ENCODE data around the gene PTPN11. TPM values are rescaled to one million over a fixed set of nuclear protein-coding genes. Genes with fewer than 3 reads are reported as not detected.

Gene PTPN11
- total RNA-seq, 2 experiments from 2014 or later = 56.2 to 123 TPM

DNA sequence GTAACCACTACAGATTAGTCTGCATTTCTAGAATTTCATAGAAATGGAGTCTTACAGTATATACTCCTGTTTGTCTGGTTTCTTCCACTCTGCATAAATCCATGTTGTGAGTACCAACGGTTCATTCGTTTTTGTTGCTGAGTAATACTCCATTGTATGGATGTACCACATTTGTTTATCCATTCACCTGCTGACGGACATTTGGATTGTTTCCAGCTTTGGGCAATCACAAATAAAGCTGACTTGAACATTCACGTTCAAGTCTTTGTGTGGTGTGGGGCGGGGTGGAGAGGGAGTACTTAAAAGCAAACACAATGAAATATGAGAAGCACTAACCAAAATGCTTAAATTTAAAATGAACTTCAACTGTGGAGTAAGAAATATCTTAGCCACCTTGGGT is 43.6 kb upstream of the PTPN11 start:
- CTCF ChIA-PET (ENCODE audit: unreplicated experiment) = interaction anchor here (0.6 kb wide), 1 partner anchor 886 kb away, joined by 3 read pairs; no protein-coding TSS in a partner anchor
- TF ChIP-seq EZH2phosphoT487 (IDR thresholded peaks at IDR 0.05; ENCODE audit: borderline replicate concordance, low read depth, low read length) (no peak), CTCF (conservative IDR thresholded peaks at IDR 0.05; ENCODE audit: low read length) (no peak)

DNA sequence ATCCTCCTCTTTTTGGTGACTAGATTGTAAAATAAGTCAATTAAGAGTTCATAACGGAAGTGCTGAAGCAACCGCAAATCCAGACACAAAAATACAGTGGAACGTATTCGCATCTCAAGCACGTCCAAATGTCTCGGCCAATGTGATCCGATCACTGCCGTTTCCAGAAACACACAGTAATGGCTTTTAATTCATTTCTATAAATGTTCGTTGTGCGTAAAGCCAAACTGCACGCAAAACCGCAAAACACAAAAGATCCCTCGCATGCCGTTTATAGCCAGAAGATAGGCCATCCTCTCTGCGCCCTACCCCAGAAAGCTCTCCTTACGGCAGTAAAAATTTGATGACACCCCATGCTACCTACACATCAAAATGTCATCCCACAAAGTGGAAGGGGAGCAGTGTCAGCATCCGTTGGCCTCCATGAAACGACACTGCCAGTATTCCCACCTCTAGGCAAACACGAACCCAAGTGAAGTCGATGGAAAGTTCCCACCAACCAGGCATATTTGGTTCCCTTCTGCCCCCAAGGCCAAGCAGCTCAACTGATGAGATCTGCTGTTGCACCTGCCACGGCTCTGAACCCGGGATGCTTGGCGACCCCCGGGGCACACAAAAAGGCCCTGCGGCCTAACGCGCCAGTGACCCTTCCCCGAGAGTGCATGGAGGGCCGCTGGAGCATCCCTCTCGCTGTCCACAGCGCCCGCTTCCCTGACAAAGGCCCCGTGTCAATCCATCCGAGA is 37.9 kb upstream of the PTPN11 start:
- intact Hi-C loops (cut with micrococcal nuclease; ENCODE audit: unreplicated experiment) = loop anchor here (10.0 kb wide), 2 partner anchors 276 to 536 kb away; partner anchors contain the start of genes MAPKAPK5 and NAA25
- Histone ChIP-seq H3K36me3 (ENCODE audit: insufficient read depth, low read length) (no peaks in the 10 kb centered on the region), H3K9me2 (ENCODE audit: insufficient read depth, low read length) (no peaks in the 10 kb centered on the region), H3K27ac (ENCODE audit: low read depth, low read length, poor library complexity, severe bottlenecking) (peak overlapping the region; percentile 80), H4K20me1 (ENCODE audit: insufficient read depth, low read length) (no peaks in the 10 kb centered on the region), H2AFZ (ENCODE audit: low read length) (peak overlapping the region; percentile 89; the same call in 1 of the 2 replicates), H3K79me2 (ENCODE audit: insufficient read depth, low read depth, low read length) (peaks cover 54% of the 10 kb centered on the region), H3K4me3 (ENCODE audit: low read depth, low read length, poor library complexity, severe bottlenecking) (peak overlapping the region; percentile 80), H3K4me2 (ENCODE audit: low read length) (peak overlapping the region; percentile 99), H3K4me1 (ENCODE audit: insufficient read depth, low read length, poor library complexity, severe bottlenecking) (peaks cover 14% of the 10 kb centered on the region), H3K9me3 (ENCODE audit: low read length) (no peaks in the 10 kb centered on the region)
- CTCF ChIA-PET (ENCODE audit: unreplicated experiment) = no interaction called here
- no TSS peak for BruUV-seq (replicated peaks)
- peak; percentile 41 for DNase-seq (ENCODE audit: low spot score)
- TF ChIP-seq CTCF (conservative IDR thresholded peaks at IDR 0.05; ENCODE audit: low read length) (no peak), EZH2phosphoT487 (IDR thresholded peaks at IDR 0.05; ENCODE audit: borderline replicate concordance, low read depth, low read length) (no peak)
- POLR2A ChIA-PET = interaction anchor here (0.6 to 0.8 kb wide), 3 partner anchors 24 to 145 kb away, joined by 3 to 9 read pairs (median 3); no protein-coding TSS in a partner anchor

More for the DNA sequence above, 43.6 kb upstream of the PTPN11 start:
- H4K20me1 ChIP-seq (ENCODE audit: insufficient read depth, low read length) = no peaks in the 10 kb centered on the region; the same call in 1 of the 2 replicates
- no peak overlapping the region for H2AFZ ChIP-seq (ENCODE audit: low read length)
- TSS peak; percentile 3 for BruUV-seq (replicated peaks)
- H3K4me3 ChIP-seq (ENCODE audit: low read depth, low read length, poor library complexity, severe bottlenecking) = no peak overlapping the region
- no peak overlapping the region for H3K4me2 ChIP-seq (ENCODE audit: low read length)
- H3K9me2 ChIP-seq (ENCODE audit: insufficient read depth, low read length) = no peaks in the 10 kb centered on the region
- H3K4me1 ChIP-seq (ENCODE audit: insufficient read depth, low read length, poor library complexity, severe bottlenecking) = peaks cover 5% of the 10 kb centered on the region
- POLR2A ChIA-PET = interaction anchor here (0.7 kb wide), 1 partner anchor 100 kb away, joined by 3 read pairs; no protein-coding TSS in a partner anchor
- H3K36me3 ChIP-seq (ENCODE audit: insufficient read depth, low read length) = no peaks in the 10 kb centered on the region; the same call in 1 of the 2 replicates
- intact Hi-C loops (cut with micrococcal nuclease; ENCODE audit: unreplicated experiment) = no loop called here
- peaks cover 59% of the 10 kb centered on the region for H3K79me2 ChIP-seq (ENCODE audit: insufficient read depth, low read depth, low read length)
- no peak overlapping the region for H3K27ac ChIP-seq (ENCODE audit: low read depth, low read length, poor library complexity, severe bottlenecking)
- DNase-seq (ENCODE audit: low spot score) = no peak
- H3K9me3 ChIP-seq (ENCODE audit: low read length) = no peaks in the 10 kb centered on the region
